GM18858 (cell line): ENCODE data around the gene ATP1A3.

ENCODE experiments used
- ATAC-seq: cut with Tn5 transposase; IDR thresholded peaks from one replicate; pipeline ENCODE4 v1.9.1; 2021; ENCODE audit not compliant: unreplicated experiment

ATP1A3 gene

GRCh38 chr19:41918095-41918494 lies 75.9 kb downstream of the ATP1A3 start:
- no peak for ATAC-seq

- no peak for ATAC-seq
Observed at GRCh38 chr19:41917676-41918075, 76.4 kb downstream of the ATP1A3 start.
